Germinal center (tissue), 1 donor: ENCODE data around the gene ST6GALNAC2.
A peak's percentile ranks its signal among the peaks of the same experiment; 100 is the strongest.

Experiments used
- DNase-seq: peaks from one replicate; pipeline ENCODE4 v3.0.0; 2012; ENCODE audit warnings: mixed read lengths, low spot score

The ST6GALNAC2 gene

GRCh38 chr17:76553178-76553908 is 32.3 kb downstream of the ST6GALNAC2 start:
- DNase-seq, result no peak

- no peak for DNase-seq
Observed at GRCh38 chr17:76551685-76552084, 34.0 kb downstream of the ST6GALNAC2 start.

- DNase-seq, result no peak
Observed at GRCh38 chr17:76550712-76551615, 34.7 kb downstream of the ST6GALNAC2 start.

- DNase-seq, result no peak
Observed at GRCh38 chr17:76549539-76549938, 36.1 kb downstream of the ST6GALNAC2 start.

GRCh38 chr17:76549215-76549518 is 36.5 kb downstream of the ST6GALNAC2 start:
- DNase-seq, result no peak

- no peak for DNase-seq
Observed at GRCh38 chr17:76548378-76549214, 37.1 kb downstream of the ST6GALNAC2 start.

- no peak for DNase-seq
Observed at GRCh38 chr17:76547642-76548202, 37.9 kb downstream of the ST6GALNAC2 start.

- DNase-seq, result peak; percentile 65
Observed at GRCh38 chr17:76547183-76547641, 38.4 kb downstream of the ST6GALNAC2 start.

GRCh38 chr17:76546556-76547182 is 39.0 kb downstream of the ST6GALNAC2 start:
- no peak for DNase-seq

GRCh38 chr17:76545918-76546555 is 39.6 kb downstream of the ST6GALNAC2 start:
- DNase-seq, result no peak

GRCh38 chr17:76544546-76545365 is 40.9 kb downstream of the ST6GALNAC2 start:
- no peak for DNase-seq

GRCh38 chr17:76543826-76544545 is 41.7 kb downstream of the ST6GALNAC2 start:
- DNase-seq, result no peak

- no peak for DNase-seq
Observed at GRCh38 chr17:76543482-76543825, 42.2 kb downstream of the ST6GALNAC2 start.

- DNase-seq, result no peak
Observed at GRCh38 chr17:76542984-76543383, 42.7 kb downstream of the ST6GALNAC2 start.

- no peak for DNase-seq
Observed at GRCh38 chr17:76542566-76542971, 43.1 kb downstream of the ST6GALNAC2 start.

- no peak for DNase-seq
Observed at GRCh38 chr17:76541739-76542454, 43.8 kb downstream of the ST6GALNAC2 start.

- DNase-seq, result peak; percentile 53
Observed at GRCh38 chr17:76540381-76541300, 45.0 kb downstream of the ST6GALNAC2 start.
